GM21515 (cell line): ENCODE measurements around the gene LRRC57.
A peak's percentile ranks its signal among the peaks of the same experiment; 100 is the strongest.

Experiments
- ATAC-seq: cut with Tn5 transposase; IDR thresholded peaks from one replicate; pipeline ENCODE4 v1.9.1; 2021; ENCODE audit not compliant: unreplicated experiment

Gene LRRC57

GRCh38 chr15:42553554-42553953 lies 5.0 kb upstream of the LRRC57 start:
- ATAC-seq = no peak

DNA sequence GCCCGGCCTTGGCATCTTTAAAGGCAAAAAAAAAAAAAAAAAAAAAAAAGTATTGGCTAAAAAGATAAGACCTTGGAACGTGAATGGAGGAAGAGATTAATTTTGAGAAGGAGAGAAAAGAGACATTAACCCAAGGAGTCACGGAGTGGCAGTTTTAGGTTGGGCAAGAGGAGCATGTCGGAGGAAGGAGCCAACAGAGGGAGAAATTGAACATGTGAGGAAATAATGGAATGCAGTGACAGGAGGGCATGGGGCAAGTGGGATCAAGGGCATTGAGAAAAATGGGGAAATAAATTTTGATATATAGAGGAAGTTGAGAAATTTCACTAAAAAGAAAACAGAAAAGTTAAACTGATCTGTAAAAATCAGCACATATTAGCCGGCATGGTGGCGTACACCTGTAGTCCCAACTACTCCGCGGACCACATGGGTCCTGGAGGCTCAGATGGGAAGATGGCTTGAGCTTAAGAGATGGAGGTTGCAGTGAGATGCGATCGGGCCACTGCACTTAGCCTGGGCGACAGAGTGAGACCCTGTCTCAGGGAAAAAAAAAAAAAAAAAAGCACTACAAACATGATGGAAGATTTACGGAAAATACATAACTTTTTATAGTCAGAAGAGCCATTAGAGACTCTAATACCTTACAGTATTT lies 1.3 kb upstream of the LRRC57 start:
- no peak for ATAC-seq

DNA sequence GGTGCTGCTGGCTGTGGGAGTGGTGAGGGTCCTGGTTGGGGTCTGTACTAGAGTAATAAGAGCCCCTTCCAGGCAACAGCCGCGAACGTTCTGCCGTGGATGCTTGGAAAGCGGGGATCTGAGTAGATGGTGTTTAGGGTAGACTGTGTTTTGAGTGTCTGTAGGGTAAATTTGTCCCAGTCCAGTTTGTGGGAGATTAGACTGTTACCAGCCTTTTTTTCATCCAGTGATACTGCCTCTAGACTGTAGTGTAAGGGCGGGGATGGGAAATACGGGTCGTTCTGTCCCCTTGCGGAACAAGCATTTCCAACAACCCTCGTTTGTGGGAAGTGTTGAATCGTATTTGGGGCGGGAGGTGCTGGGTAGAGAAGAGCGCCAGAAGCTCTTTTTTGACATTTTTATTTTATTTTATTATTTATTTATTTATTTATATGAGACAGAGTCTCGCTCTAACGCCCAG lies 469 bp upstream of the LRRC57 start:
- peak; percentile 33 for ATAC-seq

GRCh38 chr15:42547918-42548248 lies 710 bp downstream of the LRRC57 start:
- no peak for ATAC-seq

- no peak for ATAC-seq
Observed at GRCh38 chr15:42544853-42545629, 3.6 kb downstream of the LRRC57 start.

DNA sequence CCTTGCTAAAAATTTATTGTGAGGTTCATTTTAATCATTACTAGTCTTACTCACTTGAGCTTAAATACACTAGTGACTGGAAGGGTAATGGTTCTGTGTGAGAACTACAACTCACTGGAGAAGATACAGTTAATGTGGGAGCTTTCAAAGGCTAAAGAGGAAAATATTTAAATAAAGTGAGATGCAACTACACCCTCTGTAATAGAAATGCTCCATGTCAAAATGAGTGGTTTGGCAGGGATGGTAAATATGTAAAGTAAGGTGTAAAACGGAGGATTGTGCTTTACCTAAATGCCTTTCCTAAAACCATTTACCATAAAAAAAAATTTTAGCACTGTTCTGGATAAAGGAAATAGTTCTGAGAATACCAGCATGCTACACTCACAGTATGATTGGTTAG lies 15.3 kb downstream of the LRRC57 start:
- ATAC-seq = no peak

DNA sequence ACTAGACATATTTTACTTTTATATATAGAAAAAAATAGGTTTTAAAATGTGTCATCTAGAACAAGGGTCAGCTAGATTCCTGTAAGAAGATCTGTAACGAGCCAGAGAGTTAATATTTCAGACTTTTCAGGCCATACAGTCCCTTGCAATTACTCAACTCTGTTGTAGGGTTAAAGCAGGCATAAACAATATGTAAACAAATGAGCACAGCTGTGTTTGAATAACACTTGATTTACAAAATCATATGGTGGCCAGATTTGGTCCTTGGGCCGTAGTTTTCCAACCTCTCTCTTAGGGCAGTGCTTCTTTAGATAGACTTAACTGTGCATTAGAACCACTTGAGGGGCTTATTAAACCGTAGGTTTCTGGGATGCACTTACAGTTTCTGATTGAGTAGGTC lies 19.6 kb downstream of the LRRC57 start:
- ATAC-seq = no peak

DNA sequence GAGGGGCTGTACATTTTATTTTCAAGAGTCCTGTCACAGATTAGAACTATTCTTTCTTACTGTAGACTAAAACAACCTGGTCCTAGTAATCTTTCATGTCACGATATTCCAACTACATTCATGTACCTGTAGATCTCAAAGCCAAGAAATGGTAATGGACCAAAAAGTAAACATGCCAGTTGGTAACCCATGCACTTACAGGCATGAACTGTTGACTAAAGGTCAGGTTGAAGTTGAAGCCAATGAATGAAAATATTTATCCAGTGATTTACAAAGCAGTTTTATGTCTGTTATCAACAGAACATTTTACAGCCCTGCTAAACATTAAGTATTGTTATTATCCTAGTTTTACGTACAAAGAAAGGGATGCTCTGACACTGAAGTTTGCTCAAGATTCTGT lies 25.3 kb downstream of the LRRC57 start:
- ATAC-seq = no peak

GRCh38 chr15:42511007-42511391 lies 37.6 kb downstream of the LRRC57 start:
- no peak for ATAC-seq

GRCh38 chr15:42510258-42511006 lies 38.2 kb downstream of the LRRC57 start:
- no peak for ATAC-seq

DNA sequence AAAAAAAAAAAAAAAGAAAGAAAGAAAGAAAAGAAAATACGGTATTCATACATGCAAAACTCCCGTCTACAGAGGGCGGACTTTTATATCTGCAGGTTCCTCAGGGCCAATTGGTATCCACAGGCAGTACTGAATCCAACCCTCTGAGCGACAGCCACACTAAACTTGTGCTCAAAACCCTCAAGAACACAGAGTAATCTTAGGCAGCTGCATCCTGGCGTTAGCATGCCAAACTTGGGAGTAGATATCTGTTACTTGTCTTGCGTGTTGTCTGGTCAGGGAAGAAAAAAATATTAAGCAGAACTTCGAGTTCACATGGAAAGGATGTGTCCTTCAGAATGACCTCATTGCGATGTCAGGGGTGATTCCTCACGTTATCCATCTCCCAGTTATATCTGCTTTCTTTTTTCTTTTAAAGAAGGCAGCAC lies 40.3 kb downstream of the LRRC57 start:
- ATAC-seq = no peak

DNA sequence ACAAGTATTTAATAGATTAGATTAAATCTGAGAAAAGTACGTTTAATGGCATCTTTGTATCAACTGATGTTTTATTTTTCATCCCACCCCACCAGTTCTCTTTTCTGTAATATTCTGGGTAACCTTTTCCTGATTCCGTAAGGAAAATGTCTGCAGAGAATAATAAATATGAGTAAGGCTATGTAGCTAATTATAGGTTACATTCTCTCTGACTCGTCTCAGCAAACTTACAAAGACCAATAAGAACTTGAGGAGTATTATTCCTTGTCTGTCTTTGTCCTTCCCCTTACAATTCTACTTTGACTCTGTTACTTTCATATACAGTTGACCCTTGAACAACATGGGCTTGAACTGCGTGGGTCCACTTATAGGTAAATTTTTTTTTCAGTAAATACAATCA lies 41.1 kb downstream of the LRRC57 start:
- ATAC-seq = no peak

DNA sequence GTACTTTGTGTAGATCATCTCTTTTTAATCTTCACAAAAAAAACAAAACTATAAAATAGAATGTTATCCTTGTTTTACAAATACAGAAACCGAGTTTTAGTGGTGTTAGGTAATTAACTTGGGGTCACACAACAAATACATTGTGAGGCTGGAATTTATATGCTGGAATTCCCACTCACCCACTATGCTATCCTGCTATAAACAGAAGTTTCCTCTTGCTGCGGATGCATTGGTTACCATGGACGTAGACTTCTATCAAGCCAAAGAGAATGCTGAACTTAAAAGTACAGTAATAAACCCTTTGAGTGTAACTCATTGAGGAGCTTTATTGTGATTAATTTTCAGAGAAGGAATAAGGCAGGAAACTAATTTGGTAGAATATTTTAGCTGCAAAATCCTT lies 44.0 kb downstream of the LRRC57 start:
- no peak for ATAC-seq

GRCh38 chr15:42503825-42504224 lies 44.8 kb downstream of the LRRC57 start:
- no peak for ATAC-seq

DNA sequence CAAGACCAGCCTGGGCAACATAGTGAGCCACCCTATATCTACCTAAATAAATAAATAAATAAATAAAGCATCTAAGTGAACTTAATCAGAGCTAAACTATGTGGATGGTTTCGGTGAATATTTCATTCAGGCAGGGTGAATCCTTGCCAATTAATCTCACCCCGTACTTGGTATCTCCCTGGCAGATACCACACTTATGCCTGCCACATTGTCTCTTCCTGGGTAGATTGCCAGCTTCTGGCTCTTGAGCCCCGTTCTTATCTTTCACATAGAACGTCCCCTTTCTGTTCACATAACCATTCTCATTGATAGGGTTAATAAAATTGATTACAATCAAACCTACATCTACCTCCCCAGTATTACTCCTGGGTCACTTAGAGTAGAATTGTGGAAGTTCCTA lies 46.1 kb downstream of the LRRC57 start:
- ATAC-seq = no peak

DNA sequence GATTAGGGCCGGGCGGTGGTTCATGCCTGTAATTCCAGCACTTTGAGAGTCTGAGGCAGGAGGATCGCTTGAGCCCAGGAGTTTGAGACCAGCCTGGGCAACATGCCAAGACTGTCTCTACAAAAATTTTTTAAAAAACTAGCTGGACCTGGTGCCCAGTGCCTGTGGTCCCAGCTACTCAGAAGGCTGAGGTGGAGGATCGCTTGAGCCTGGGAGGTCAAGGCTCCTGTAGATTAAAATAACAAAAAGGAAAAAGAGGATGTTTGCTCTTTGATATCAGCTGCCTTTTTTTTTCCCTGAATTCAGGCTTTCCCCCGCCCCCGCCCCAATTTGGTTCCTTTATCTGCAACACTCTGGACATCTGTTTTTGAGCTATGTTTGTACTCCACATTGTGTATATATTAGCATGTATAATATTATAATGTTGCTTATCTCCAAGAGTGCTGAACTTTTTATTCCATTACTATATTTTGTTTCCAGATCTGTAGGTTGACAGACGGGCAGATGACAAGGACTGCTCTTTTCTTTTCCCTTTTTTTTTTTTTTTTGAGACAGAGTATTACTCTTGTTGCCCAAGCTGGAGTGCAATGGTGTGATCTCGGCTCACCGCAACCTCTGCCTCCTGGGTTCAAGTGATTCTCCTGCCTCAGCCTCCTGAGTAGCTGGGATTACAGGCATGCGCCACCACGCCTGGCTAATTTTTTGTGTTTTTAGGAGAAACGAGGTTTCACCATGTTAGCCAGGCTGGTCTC lies 48.6 kb downstream of the LRRC57 start:
- ATAC-seq = no peak

GRCh38 chr15:42498212-42499068 lies 50.2 kb downstream of the LRRC57 start:
- no peak for ATAC-seq

- ATAC-seq = peak; percentile 66
Observed at GRCh38 chr15:42495361-42496212, 53.0 kb downstream of the LRRC57 start, which contains the start of gene SNAP23. Gene SNAP23 (plus strand): TSS chr15:42495634. CDS start chr15:42511847, 16,213 bp downstream.

DNA sequence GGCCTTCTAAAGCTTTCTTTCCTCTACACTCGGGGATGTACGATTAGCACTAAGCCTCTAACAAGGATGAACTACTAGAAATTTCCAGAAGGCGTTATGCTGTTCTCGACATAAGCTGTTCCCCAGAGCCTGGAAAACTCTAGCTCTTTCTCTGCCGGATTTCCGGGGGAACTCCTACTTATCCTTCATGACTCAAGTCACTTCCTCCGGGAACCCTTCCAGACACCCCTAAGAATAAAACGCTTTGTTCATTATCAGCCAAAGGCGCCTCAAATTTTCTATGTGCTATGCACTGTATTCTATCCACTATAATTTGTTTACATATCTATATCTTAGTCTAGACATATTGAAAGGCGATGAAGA lies 53.6 kb downstream of the LRRC57 start:
- ATAC-seq = no peak
